ENCODE data around the gene DGKI.

The DGKI gene

GRCh38 chr7:137778511-137778910 is 68.3 kb downstream of the DGKI start:
- DNase-seq, result no peak

DNA sequence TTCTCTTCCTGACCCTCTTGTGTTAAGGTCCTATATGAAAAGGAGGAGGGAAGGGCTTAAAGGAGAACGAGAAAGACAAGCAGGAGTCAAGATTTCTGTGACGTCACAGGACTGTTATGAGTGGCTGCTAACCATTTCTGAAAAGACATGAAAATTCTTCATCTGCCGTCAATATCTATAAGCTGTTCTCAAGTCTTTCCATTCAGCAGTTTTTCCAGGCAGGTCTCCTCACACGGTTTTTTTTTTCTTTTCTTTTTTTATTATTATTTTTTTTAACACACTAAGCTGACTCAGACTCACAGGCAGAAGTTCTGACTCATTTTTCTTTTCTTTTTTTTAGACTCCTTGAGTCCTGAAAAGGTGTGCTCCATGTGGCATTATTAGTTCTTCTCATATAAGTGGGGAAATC is 72.0 kb downstream of the DGKI start:
- DNase-seq, result no peak

DNA sequence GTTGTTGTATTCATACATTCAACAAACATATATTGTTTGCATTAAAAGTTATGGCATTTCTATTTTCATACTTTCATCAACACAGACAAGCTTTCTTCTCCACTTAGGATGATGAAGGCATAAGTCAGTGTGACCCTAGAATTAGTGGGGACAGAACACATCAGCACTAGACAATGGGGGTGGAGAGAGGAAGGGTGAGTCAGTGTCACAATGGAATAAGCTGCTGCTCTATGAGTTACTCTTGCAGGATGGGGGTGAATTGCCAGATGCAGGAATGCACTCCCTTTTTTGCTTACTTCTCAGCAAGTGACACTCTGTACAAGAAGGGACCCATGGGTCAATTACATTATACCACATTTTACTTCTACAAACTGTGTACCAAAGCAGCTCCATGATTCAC is 74.0 kb downstream of the DGKI start:
- no peak for DNase-seq

DNA sequence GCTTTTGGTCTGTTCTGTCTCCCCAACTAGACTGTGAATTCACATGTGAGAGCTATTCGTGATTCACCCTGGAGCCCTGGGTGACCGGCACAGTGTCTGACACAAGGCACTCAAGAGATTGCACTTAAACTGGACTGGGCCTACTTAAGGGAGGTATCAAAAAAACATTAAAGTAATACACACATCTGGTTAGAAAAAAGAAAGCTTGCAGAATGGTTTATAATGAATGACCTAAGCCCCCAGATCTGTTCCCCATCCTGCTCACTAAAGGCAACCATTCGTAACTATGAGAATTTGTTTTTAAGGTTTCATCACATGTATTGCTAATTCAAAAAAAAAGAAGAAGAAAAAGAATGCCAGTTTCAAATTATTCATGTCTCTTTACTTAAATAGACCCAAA is 74.5 kb downstream of the DGKI start:
- no peak for DNase-seq

GRCh38 chr7:137771679-137772078 is 75.1 kb downstream of the DGKI start:
- no peak for DNase-seq

- no peak for DNase-seq
Measured at GRCh38 chr7:137771273-137771672, 75.5 kb downstream of the DGKI start.

DNA sequence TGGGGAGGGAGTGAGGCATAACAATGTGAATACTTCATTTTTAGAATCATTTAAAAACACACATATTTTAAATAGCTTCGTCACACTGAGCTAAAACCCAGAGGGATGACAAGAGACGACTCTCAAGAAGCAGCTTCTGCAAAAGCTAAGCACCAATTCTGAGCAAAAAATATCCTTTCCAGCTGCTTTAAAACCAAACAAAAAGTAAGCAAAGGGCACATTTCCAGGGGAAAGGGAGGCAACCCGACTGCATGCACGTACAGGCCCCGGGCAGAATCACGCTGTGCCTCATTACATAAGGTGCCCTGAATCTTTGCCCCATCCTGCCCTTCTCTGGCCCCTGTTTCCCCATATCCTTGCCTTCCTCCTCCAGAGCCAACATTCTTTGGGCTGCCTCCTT is 78.4 kb downstream of the DGKI start:
- no peak for DNase-seq

- no peak for DNase-seq
Measured at GRCh38 chr7:137762334-137762733, 84.4 kb downstream of the DGKI start.

- DNase-seq, result no peak
Measured at GRCh38 chr7:137760111-137760510, 86.7 kb downstream of the DGKI start.

DNA sequence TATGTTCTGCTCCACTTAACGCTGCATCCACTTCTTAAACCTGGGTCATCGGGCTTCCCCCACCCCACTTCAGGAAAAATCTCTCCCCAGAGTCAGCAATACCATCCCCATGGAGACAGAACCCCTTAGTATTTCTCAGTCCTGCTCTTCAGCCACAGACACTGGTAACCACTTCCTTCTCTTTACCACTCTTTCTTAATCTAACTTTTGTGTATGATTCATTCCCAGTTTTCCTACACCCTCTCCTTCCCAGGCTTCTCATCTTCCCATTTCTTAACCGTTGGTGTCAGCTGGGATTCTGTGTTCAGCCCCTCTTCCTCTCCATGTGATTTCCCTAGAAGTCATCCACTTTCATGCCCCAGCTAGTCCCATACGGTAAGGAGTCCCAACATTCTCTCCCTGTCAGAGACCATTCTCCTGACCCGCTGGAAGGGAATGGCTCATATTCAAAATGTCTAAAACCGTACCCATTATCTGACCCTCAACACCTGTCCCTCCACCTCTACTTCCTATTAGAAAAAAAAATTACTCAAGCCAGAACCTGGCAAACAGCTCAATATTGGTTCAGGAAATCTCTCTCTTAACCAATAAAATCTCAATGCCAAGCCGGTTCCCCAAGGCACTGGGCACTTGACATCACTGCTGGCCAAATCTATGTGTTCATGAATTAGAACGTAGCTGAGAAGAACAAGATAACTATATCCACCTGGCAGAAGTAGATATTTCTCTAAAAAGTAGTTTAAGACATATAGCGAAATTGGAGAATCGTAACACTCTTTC is 89.4 kb downstream of the DGKI start:
- DNase-seq, result no peak

GRCh38 chr7:137755846-137756651 is 90.7 kb downstream of the DGKI start:
- no peak for DNase-seq

DNA sequence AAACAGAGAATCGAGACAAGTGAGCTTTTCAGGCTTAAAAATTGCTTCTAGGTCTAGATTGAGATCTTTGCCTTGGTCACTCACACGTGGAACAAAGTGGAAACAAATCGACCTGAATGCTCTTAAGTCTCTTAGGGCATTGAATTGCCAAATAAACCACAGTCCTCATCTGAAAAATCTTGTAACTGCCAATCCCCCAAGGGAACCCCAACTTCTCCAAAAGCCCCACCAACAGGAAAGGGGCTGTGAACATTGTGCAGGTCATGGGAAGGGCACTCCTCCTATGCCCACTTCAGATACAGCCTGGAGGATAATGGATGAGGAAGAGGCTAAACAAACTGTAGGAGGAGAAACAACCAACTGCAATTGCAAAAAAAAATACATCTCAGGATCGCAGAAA is 91.3 kb downstream of the DGKI start:
- no peak for DNase-seq

DNA sequence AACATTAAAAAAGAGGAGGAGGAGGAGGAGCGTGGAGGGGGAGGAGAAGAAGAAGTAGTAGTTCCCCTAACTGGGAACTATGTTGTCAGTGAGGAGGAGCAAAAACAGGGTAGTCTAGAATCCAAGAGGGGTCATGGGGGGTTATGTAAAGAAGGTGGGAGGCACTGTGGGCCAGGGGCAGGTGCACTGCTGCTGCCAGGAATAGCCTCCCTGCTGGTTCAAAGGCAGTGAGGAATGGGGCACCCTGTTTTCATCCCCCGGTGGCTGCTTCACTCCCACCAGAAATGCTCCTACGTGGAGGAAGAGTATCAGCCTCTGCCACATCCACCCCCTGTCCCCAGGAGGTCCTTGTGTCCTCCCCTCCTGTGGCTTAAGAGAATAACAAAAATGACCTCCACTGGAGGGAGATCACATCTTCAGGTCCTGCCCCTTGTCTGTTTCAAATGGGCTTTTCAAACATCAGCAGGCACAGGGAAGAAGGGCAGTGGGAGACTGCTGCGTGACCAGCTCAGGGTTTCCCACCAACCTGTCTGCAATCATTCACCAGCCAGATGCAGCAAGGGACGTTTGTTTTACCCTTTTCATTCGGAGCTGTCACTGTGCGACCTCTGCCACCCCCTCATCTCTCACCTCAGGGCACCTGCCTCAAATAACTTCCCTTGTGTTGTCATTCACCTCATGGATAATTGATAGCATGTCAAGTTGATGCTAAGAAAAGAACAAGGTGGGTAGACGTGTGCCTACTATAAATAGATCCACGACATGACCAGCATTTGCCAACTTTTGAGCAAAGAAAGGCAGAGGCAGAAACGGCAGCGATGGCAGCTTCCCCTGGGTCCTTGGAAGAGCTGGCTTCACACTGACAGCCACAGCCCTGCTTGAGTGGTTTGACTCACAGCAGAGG is 92.6 kb downstream of the DGKI start:
- DNase-seq, result no peak

DNA sequence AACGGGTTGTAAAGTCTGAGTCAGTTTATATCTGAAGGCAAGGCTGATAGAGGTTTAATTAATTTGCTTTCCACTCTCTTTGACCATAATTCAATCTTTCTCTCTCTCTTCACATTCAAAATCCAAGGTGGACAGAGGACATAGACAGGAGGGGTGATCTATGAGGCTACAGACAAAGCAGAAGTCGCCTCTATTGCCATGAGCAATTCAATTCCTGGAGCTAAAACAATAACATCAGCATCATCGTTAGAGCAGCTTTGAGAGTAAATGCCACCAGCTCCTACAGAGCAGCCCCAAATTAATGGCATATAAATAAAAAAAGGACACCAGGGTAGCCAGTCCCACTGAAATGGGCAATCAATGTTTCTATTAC is 93.2 kb downstream of the DGKI start:
- DNase-seq, result no peak

GRCh38 chr7:137753067-137753466 is 93.7 kb downstream of the DGKI start:
- DNase-seq, result no peak

DNA sequence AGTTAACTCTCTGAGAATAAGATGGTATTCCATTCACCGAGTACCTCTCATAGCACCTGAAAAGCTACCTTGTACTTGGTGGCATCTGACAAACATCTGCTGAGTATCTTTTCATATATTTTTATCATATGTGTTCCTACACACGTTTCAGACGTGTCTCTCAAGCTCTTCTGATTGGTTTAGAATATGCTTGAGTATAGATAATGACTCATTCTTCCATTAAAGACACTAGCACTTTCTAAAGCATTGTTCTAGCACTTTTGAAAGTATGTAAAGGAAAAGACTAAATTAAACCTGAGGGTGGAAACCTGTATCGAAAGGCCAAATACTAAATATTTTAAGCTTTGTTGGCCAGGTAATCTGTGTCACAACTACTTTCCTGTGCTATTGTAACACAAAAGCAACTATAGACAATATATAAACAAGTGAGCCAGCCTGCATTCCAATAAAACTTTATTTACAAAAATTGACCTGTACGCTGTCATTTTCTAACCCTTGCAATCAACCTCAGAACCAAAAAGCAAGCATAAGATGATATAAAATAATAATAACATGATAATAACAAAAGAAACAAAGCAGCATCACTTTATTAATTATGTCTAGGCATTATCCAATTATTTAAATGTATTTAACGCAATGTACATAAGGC is 95.3 kb downstream of the DGKI start:
- no peak for DNase-seq

GRCh38 chr7:137747359-137748031 is 99.3 kb downstream of the DGKI start:
- DNase-seq, result no peak

DNA sequence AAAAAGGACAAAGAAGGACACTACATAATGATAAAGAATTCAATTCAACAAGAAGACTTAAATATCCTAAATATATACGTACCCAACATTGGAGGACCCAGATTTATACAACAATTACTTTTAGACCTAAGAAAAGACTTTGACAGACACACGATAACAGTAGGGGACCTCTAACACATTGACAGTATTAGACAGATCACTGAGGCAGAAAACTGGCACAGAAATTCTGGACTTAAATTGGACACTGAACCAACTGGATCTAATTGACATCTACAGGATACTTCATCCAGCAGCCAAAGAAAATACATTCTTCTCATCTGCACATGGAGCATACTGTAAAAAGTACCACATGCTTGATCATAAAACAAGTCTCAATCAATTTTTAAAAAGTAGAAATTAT is 103.8 kb downstream of the DGKI start:
- no peak for DNase-seq

- no peak for DNase-seq
Measured at GRCh38 chr7:137742051-137742450, 104.7 kb downstream of the DGKI start.

GRCh38 chr7:137741443-137741842 is 105.3 kb downstream of the DGKI start:
- no peak for DNase-seq

GRCh38 chr7:137734221-137734620 is 112.6 kb downstream of the DGKI start:
- DNase-seq, result no peak

DNA sequence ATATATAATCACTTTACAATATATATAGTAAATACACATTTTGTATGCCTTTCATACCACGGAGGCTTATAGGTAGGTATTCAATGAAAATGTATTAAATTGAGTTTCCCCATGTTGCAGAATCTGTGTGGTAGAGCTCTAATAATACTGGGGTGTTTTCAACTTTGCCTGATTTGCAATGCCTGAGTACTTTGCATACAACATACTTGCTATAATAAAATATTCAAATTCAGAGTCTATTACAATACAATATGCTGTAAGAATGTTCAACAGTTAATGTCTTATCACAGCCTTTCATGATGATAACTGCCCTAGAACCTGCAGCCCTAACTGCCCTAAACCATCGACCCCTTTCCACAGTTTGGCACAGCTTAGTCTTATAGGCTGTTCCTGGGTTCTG is 114.6 kb downstream of the DGKI start:
- DNase-seq, result no peak
